DOHH2 (cell line): ENCODE data around the gene RBM20.

Experiments used
- CTCF ChIP-seq: fragments of 200-600 bp; sonication (generic); IDR thresholded peaks from one replicate; pipeline ENCODE4 v1.5.1; 2014; ENCODE audit warnings: antibody characterized with exemption, mild to moderate bottlenecking, low read depth, low read length; ENCODE audit not compliant: poor library complexity, severe bottlenecking
- EZH2phosphoT487 ChIP-seq: fragments of 200-600 bp; sonication (generic); IDR thresholded peaks from 2 replicates; pipeline ENCODE4 v1.6.1; 2017; ENCODE audit warnings: borderline replicate concordance, mild to moderate bottlenecking, antibody characterized with exemption, low read length, moderate library complexity, mixed read lengths

DNA sequence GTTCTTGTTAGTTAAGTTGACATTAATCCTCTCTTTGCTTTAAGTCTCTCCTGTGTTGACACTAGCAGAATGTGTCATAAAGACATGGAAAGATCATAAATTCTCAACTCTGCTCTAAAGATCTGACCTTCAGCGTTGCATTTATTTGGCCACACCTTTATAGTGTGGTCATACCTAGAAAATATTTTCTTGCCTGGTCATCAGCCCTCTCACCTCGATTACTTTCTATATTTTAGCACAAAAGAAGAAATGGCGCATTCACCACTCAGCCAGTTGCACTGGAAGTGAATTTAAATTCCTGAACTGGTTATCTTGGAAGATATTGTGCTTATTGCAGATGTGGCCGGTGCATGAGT lies 130.9 kb downstream of the RBM20 start:
- TF ChIP-seq CTCF (no peak), EZH2phosphoT487 (no peak)
